ENCODE measurements around the gene LRRC71. TPM values are rescaled to one million over a fixed set of nuclear protein-coding genes. Genes with fewer than 3 reads are reported as not detected.

LRRC71 gene
- total RNA-seq, 1 donor from 2014 or later = not detected

- Histone ChIP-seq H3K36me3 (ENCODE audit: control insufficient read depth, insufficient read depth, low read length) (peaks cover 17% of the 10 kb centered on the region), H3K27me3 (ENCODE audit: control insufficient read depth, insufficient read depth, low read length) (no peaks in the 10 kb centered on the region), H3K4me3 (ENCODE audit: low read depth, low read length) (no peak overlapping the region)
- no peak for FAIRE-seq
- DNase-seq (ENCODE audit: low read depth) = no peak
- TF ChIP-seq CTCF (IDR thresholded peaks at IDR 0.05; ENCODE audit: insufficient read depth, low read length, severe bottlenecking) = no peak
Measured at GRCh38 chr1:156914440-156914856, 6.0 kb upstream of the LRRC71 start.

GRCh38 chr1:156921053-156921529 lies 659 bp downstream of the LRRC71 start:
- DNase-seq (ENCODE audit: low read depth) = no peak
- no peak overlapping the region for H3K4me3 ChIP-seq (ENCODE audit: low read depth, low read length)
- H3K27me3 ChIP-seq (ENCODE audit: control insufficient read depth, insufficient read depth, low read length) = peaks cover 41% of the 10 kb centered on the region
- H3K36me3 ChIP-seq (ENCODE audit: control insufficient read depth, insufficient read depth, low read length) = no peaks in the 10 kb centered on the region
- no peak for FAIRE-seq
- TF ChIP-seq CTCF (IDR thresholded peaks at IDR 0.05; ENCODE audit: insufficient read depth, low read length, severe bottlenecking) = no peak

- H3K27me3 ChIP-seq (ENCODE audit: control insufficient read depth, insufficient read depth, low read length) = peaks cover 44% of the 10 kb centered on the region
- no peak for TF ChIP-seq CTCF (IDR thresholded peaks at IDR 0.05; ENCODE audit: insufficient read depth, low read length, severe bottlenecking)
- FAIRE-seq = no peak
Measured at GRCh38 chr1:156922986-156923669, 2.7 kb downstream of the LRRC71 start.

GRCh38 chr1:156923670-156924477 lies 3.4 kb downstream of the LRRC71 start:
- Histone ChIP-seq H3K4me3 (ENCODE audit: low read depth, low read length) (no peak overlapping the region), H3K36me3 (ENCODE audit: control insufficient read depth, insufficient read depth, low read length) (no peaks in the 10 kb centered on the region), H3K27me3 (ENCODE audit: control insufficient read depth, insufficient read depth, low read length) (peaks cover 44% of the 10 kb centered on the region)
- FAIRE-seq (no peak), DNase-seq (ENCODE audit: low read depth) (no peak)
- no peak for TF ChIP-seq CTCF (IDR thresholded peaks at IDR 0.05; ENCODE audit: insufficient read depth, low read length, severe bottlenecking)

More at GRCh38 chr1:156922986-156923669, 2.7 kb downstream of the LRRC71 start:
- H3K4me3 ChIP-seq (ENCODE audit: low read depth, low read length) = no peak overlapping the region
- DNase-seq (ENCODE audit: low read depth) = no peak
- H3K36me3 ChIP-seq (ENCODE audit: control insufficient read depth, insufficient read depth, low read length) = no peaks in the 10 kb centered on the region

- no peak for FAIRE-seq
- Histone ChIP-seq H3K36me3 (ENCODE audit: control insufficient read depth, insufficient read depth, low read length) (no peaks in the 10 kb centered on the region), H3K27me3 (ENCODE audit: control insufficient read depth, insufficient read depth, low read length) (peaks cover 44% of the 10 kb centered on the region), H3K4me3 (ENCODE audit: low read depth, low read length) (no peak overlapping the region)
- no peak for DNase-seq (ENCODE audit: low read depth)
- TF ChIP-seq CTCF (IDR thresholded peaks at IDR 0.05; ENCODE audit: insufficient read depth, low read length, severe bottlenecking) = no peak
Measured at GRCh38 chr1:156924478-156925153, 4.2 kb downstream of the LRRC71 start.
